SK-N-SH (cell line): ENCODE data around the gene TMOD4. TPM values are rescaled to one million over a fixed set of nuclear protein-coding genes. Genes with fewer than 3 reads are reported as not detected.

ENCODE experiments used
- CTCF ChIA-PET: fragments of 300-600, 350-600 bp; formaldehyde crosslinking; extraction: SDS; loops from one replicate; lab custom pipeline; 2021; lab: Yijun Ruan, JAX
- POLR2A ChIA-PET: fragments of 350-600 bp; sonication (Branson Sonifier 250); formaldehyde crosslinking; extraction: SDS; loops from one replicate; lab custom pipeline; 2020; ENCODE audit warnings: antibody characterized with exemption, inconsistent platforms; lab: Yijun Ruan, JAX
- DNase-seq: peaks from one replicate; pipeline ENCODE4 v3.0.0; 2012
- H2AFZ ChIP-seq: fragments of 200-600 bp; sonication (generic); 2 replicates; pipeline ENCODE4 v1.8.1; 2016; ENCODE audit warnings: antibody characterized with exemption, mild to moderate bottlenecking, low read depth
- H3F3A ChIP-seq: fragments of 200-600 bp; sonication (generic); replicated peaks from 2 replicates; pipeline ENCODE3; 2016; ENCODE audit warnings: antibody characterized with exemption, mild to moderate bottlenecking; ENCODE audit not compliant: insufficient read depth
- H3K27ac ChIP-seq, 2 experiments: fragments of 200-500 bp in 1 of 2; fragments of 200-600 bp in 1 of 2; sonication (Bioruptor generic) in 1 of 2; sonication (generic), shearing (Covaris generic) in 1 of 2; 2 replicates each; pipeline versions ENCODE4 v1.5.1 to v1.6.1; 2014 to 2016; ENCODE audit warnings: low read depth in 2 of 2, inconsistent platforms in 1 of 2, low read length in 1 of 2, mild to moderate bottlenecking in 1 of 2, mixed read lengths in 1 of 2
- H3K27me3 ChIP-seq: fragments of 200-600 bp; sonication (generic), shearing (Covaris generic); 2 replicates; pipeline ENCODE4 v1.6.1; 2016; ENCODE audit warnings: mixed run types; ENCODE audit not compliant: insufficient read depth
- H3K36me3 ChIP-seq, 2 experiments: fragments of 200-500 bp in 1 of 2; fragments of 200-600 bp in 1 of 2; sonication (Bioruptor generic) in 1 of 2; sonication (generic) in 1 of 2; replicated peaks in 1 of 2; 2 replicates each; pipeline versions ENCODE3 to v1.5.1; 2014 to 2016; ENCODE audit warnings: low read length in 1 of 2, mild to moderate bottlenecking in 1 of 2; ENCODE audit not compliant: insufficient read depth in 2 of 2, control insufficient read depth in 1 of 2
- H3K4me1 ChIP-seq, 2 experiments: fragments of 200-500 bp in 1 of 2; fragments of 200-600 bp in 1 of 2; sonication (Bioruptor generic) in 1 of 2; sonication (generic), shearing (Covaris generic) in 1 of 2; 2 replicates each; pipeline versions ENCODE4 v1.5.1 to v1.6.1; 2014 to 2016; ENCODE audit warnings: low read depth in 1 of 2, low read length in 1 of 2, mixed run types in 1 of 2; ENCODE audit not compliant: insufficient read depth in 2 of 2, control insufficient read depth in 1 of 2
- H3K4me2 ChIP-seq: fragments of 200-600 bp; sonication (generic), shearing (Covaris generic); 2 replicates; pipeline ENCODE4 v1.6.1; 2017; ENCODE audit warnings: mixed run types
- H3K4me3 ChIP-seq, 2 experiments: fragments of 200-500 bp in 1 of 2; fragments of 200-600 bp in 1 of 2; sonication (Bioruptor generic) in 1 of 2; sonication (generic), shearing (Covaris generic) in 1 of 2; 2 replicates each; pipeline versions ENCODE4 v1.5.1 to v1.8.1; 2014 to 2016; ENCODE audit warnings: low read depth in 2 of 2, inconsistent platforms in 1 of 2, low read length in 1 of 2, mild to moderate bottlenecking in 1 of 2, mixed read lengths in 1 of 2, moderate library complexity in 1 of 2
- H3K79me2 ChIP-seq: fragments of 200-600 bp; sonication (generic); 2 replicates; pipeline ENCODE4 v1.8.1; 2017; ENCODE audit warnings: mild to moderate bottlenecking; ENCODE audit not compliant: insufficient read depth
- H3K9ac ChIP-seq: fragments of 200-600 bp; sonication (generic); 2 replicates; pipeline ENCODE4 v1.6.1; 2017; ENCODE audit warnings: mixed run types
- H3K9me2 ChIP-seq: fragments of 200-600 bp; sonication (generic); 2 replicates; pipeline ENCODE4 v1.6.1; 2017; ENCODE audit warnings: mixed run types
- H3K9me3 ChIP-seq: fragments of 200-600 bp; sonication (generic); 2 replicates; pipeline ENCODE4 v1.6.1; 2017; ENCODE audit warnings: mixed run types, mild to moderate bottlenecking, moderate library complexity
- H4K20me1 ChIP-seq: fragments of 200-600 bp; sonication (generic); 2 replicates; pipeline ENCODE4 v1.6.1; 2017; ENCODE audit warnings: mild to moderate bottlenecking, mixed run types; ENCODE audit not compliant: insufficient read depth
- EP300 ChIP-seq, 2 experiments: IDR thresholded peaks; 2 replicates each; pipeline versions ENCODE4 v1.4.0 to v1.6.1; 2012; ENCODE audit warnings: borderline replicate concordance in 1 of 2, low read depth in 1 of 2, low read length in 1 of 2
- EZH2phosphoT487 ChIP-seq: fragments of 200-600 bp; sonication (generic); IDR thresholded peaks from 2 replicates; pipeline ENCODE4 v1.6.1; 2017; ENCODE audit warnings: low read depth, mixed run types, mild to moderate bottlenecking, antibody characterized with exemption, moderate library complexity, borderline replicate concordance
- FOSL2 ChIP-seq: IDR thresholded peaks from 2 replicates; pipeline ENCODE4 v1.4.0; 2012; ENCODE audit warnings: low read depth, mild to moderate bottlenecking, moderate library complexity, borderline replicate concordance
- FOXJ3 ChIP-seq: sonication (generic); formaldehyde crosslinking; IDR thresholded peaks from 2 replicates; pipeline ENCODE4 v1.5.1; 2020; ENCODE audit warnings: mild to moderate bottlenecking, missing genetic modification reagents
- JUND ChIP-seq: IDR thresholded peaks from 2 replicates; pipeline ENCODE4 v1.4.0; 2012
- NFIC ChIP-seq: IDR thresholded peaks from 2 replicates; pipeline ENCODE4 v1.4.0; 2012; ENCODE audit warnings: borderline replicate concordance
- POLR2AphosphoS5 ChIP-seq: IDR thresholded peaks from 2 replicates; pipeline ENCODE4 v1.6.1; 2012; ENCODE audit warnings: low read depth, low read length
- RAD21 ChIP-seq: IDR thresholded peaks from 2 replicates; pipeline ENCODE4 v1.6.1; 2012; ENCODE audit warnings: mild to moderate bottlenecking, low read length
- RCOR1 ChIP-seq: fragments of 150-350 bp; IDR thresholded peaks from 2 replicates; pipeline ENCODE4 v1.6.1; 2017; ENCODE audit warnings: antibody characterized with exemption, low read length
- RFX5 ChIP-seq: IDR thresholded peaks from 2 replicates; pipeline ENCODE4 v1.6.1; 2012; ENCODE audit warnings: mild to moderate bottlenecking, improper control_type of control experiment, low read length
- RXRA ChIP-seq: IDR thresholded peaks from 2 replicates; pipeline ENCODE4 v1.4.0; 2012; ENCODE audit warnings: low read depth, mild to moderate bottlenecking, borderline replicate concordance
- SIN3A ChIP-seq: IDR thresholded peaks from 2 replicates; pipeline ENCODE4 v1.6.1; 2012; ENCODE audit warnings: low read depth, mild to moderate bottlenecking, low read length, moderate library complexity, borderline replicate concordance
- SMC3 ChIP-seq: IDR thresholded peaks from 2 replicates; pipeline ENCODE4 v1.6.1; 2012; ENCODE audit warnings: low read depth, low read length, improper control_type of control experiment
- USF1 ChIP-seq: IDR thresholded peaks from 2 replicates; pipeline ENCODE4 v1.4.0; 2012; ENCODE audit warnings: low read depth, borderline replicate concordance
- YY1 ChIP-seq: IDR thresholded peaks from 2 replicates; pipeline ENCODE4 v1.4.0; 2012; ENCODE audit warnings: low read depth, mild to moderate bottlenecking
- ZBTB33 ChIP-seq: IDR thresholded peaks from 2 replicates; pipeline ENCODE4 v1.4.0; 2012; ENCODE audit warnings: low read depth, borderline replicate concordance
- WGBS: methylation state at CpG from one replicate; pipeline ENCODE4 v1.1.6; 2017; ENCODE audit warnings: low lambda C conversion rate; 5-methylcytosine and 5-hydroxymethylcytosine counted together
- polyA plus RNA-seq, 3 experiments: library from polyadenylated mRNA; depleted of rRNA; stranded (reverse); fragments of >200 nt; gene quantifications; 2 replicates each; pipeline ENCODE4 v1.2.3, GENCODE V29; 2012
- TF ChIP-seq, protein P1 (sequence below): fragments of 150-350 bp; IDR thresholded peaks from 2 replicates; pipeline ENCODE4 v1.6.1; 2017; ENCODE audit warnings: antibody characterized with exemption, low read length, low read depth, borderline replicate concordance

Gene TMOD4
- polyA plus RNA-seq, 1 of the 3 experiments (the other 2 are of a cell fraction) = 0.59 TPM

GRCh38 chr1:151135433-151136385 is 40.1 kb downstream of the TMOD4 start (continued):
- TF ChIP-seq, protein P1, sequence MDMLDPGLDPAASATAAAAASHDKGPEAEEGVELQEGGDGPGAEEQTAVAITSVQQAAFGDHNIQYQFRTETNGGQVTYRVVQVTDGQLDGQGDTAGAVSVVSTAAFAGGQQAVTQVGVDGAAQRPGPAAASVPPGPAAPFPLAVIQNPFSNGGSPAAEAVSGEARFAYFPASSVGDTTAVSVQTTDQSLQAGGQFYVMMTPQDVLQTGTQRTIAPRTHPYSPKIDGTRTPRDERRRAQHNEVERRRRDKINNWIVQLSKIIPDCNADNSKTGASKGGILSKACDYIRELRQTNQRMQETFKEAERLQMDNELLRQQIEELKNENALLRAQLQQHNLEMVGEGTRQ = no peak
- TF ChIP-seq POLR2AphosphoS5 = no peak

- no peak for DNase-seq
- no peaks in the 10 kb centered on the region for H3K4me1 ChIP-seq
- H3K27ac ChIP-seq = no peak overlapping the region
- H3K9me2 ChIP-seq = no peaks in the 10 kb centered on the region
- 95% methylated on average over 7 of the region's 7 CpGs for WGBS
- no peaks in the 10 kb centered on the region for H3K79me2 ChIP-seq
- no peaks in the 10 kb centered on the region for H3K9me3 ChIP-seq
- H3F3A ChIP-seq = peaks cover 7% of the 10 kb centered on the region
- CTCF ChIA-PET = interaction anchor here (0.8 to 2.1 kb wide), 2 partner anchors 21 to 35 kb away, joined by 4 to 6 read pairs; partner anchors contain the start of gene TNFAIP8L2
- no peaks in the 10 kb centered on the region for H3K27me3 ChIP-seq
- H3K4me3 ChIP-seq = no peak overlapping the region
- no peak overlapping the region for H2AFZ ChIP-seq
- TF ChIP-seq SIN3A = no peak
- TF ChIP-seq RAD21 = no peak
- TF ChIP-seq RCOR1 = no peak
- TF ChIP-seq SMC3 = no peak
- TF ChIP-seq YY1 = no peak
- TF ChIP-seq RFX5 = no peak
- no peak for TF ChIP-seq NFIC
- no peak for TF ChIP-seq FOSL2
- POLR2A ChIA-PET = no interaction called here
- H4K20me1 ChIP-seq = no peaks in the 10 kb centered on the region
- H3K4me2 ChIP-seq = no peak overlapping the region
- no peak overlapping the region for H3K9ac ChIP-seq
- H3K36me3 ChIP-seq = no peaks in the 10 kb centered on the region
Measured at GRCh38 chr1:151134991-151135390, 40.8 kb downstream of the TMOD4 start.

DNA sequence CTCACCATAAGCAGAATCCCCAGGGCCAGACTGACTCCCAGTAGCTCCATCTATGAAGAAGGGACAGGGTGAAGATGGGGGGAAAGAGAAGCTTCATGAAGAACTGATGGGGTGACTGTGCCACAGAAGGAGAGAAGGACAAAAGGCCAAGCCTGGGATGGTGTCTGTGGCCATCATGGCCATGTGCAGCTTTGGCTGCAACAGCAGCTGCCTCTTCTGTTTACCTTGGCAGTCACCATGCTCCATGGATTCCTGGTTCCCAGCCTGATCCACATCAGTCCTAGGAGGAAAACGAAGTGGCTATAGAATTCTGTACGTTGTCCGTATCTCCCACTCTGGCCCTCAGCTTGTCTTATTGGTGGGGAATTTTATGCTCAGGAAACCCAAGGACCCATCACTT is 41.4 kb downstream of the TMOD4 start:
- H3K27me3 ChIP-seq = no peaks in the 10 kb centered on the region
- H3F3A ChIP-seq = peaks cover 13% of the 10 kb centered on the region
- no peaks in the 10 kb centered on the region for H3K36me3 ChIP-seq
- CTCF ChIA-PET = no interaction called here
- H3K9me3 ChIP-seq = no peaks in the 10 kb centered on the region
- no peaks in the 10 kb centered on the region for H3K9me2 ChIP-seq
- POLR2A ChIA-PET = no interaction called here
- H3K4me3 ChIP-seq = no peak overlapping the region
- no peaks in the 10 kb centered on the region for H3K4me1 ChIP-seq
- no peak for DNase-seq
- no peaks in the 10 kb centered on the region for H3K79me2 ChIP-seq
- H2AFZ ChIP-seq = no peak overlapping the region
- TF ChIP-seq ZBTB33 (no peak), RXRA (no peak), SIN3A (no peak), JUND (no peak), EP300 (IDR thresholded peaks at IDR 0.05; ENCODE audit: borderline replicate concordance in 1 of 2, low read depth in 1 of 2, low read length in 1 of 2) (no peak), RFX5 (no peak), EZH2phosphoT487 (no peak), FOXJ3 (CRISPR knock-in tag) (no peak), POLR2AphosphoS5 (no peak), USF1 (no peak)
- TF ChIP-seq, protein P1 = no peak
- TF ChIP-seq, all 33 proteins: peak for 0
- H3K4me2 ChIP-seq = no peak overlapping the region
- 89% methylated on average over 3 of the region's 3 CpGs for WGBS
- no peak overlapping the region for H3K27ac ChIP-seq
- H4K20me1 ChIP-seq = no peaks in the 10 kb centered on the region
- H3K9ac ChIP-seq = no peak overlapping the region
